ENCODE results near the gene VENTX. TPM values are rescaled to one million over a fixed set of nuclear protein-coding genes. Genes with fewer than 3 reads are reported as not detected.

The VENTX gene
- total RNA-seq, 1 donor = not detected

DNA sequence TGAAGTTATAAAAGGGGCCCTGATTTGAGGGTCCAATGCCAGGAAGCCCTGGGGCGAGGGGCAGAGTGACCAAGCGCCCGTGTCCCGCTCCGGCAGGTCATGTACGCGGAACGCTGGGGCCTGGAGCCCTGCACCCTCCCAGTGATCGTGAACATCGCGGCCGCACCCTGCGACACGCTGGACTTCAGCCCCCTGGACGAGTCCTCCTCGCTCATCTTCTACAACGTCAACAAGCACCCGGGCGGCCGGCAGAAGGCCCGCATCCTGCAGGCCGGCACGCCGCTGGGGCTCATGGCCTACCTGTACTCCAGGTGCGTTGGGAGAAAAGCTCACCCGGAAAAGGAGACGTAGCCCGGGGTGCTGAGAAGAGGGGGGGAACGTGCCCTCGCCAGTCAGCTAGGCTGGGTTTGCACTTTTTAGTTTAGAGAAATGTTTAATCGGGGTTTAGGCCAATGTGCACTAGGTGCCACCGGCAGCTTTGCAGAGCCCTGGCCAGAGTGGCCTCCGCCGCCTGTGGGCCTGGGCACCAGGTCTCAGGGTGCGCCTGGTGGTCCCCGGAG lies 30.5 kb upstream of the VENTX start:
- DNase-seq (ENCODE audit: low read depth) = no peak
- no peak for TF ChIP-seq CTCF (IDR thresholded peaks at IDR 0.05; ENCODE audit: insufficient read depth, low read depth, low read length)
- no peak overlapping the region for H3K4me3 ChIP-seq (ENCODE audit: low read depth, low read length)

DNA sequence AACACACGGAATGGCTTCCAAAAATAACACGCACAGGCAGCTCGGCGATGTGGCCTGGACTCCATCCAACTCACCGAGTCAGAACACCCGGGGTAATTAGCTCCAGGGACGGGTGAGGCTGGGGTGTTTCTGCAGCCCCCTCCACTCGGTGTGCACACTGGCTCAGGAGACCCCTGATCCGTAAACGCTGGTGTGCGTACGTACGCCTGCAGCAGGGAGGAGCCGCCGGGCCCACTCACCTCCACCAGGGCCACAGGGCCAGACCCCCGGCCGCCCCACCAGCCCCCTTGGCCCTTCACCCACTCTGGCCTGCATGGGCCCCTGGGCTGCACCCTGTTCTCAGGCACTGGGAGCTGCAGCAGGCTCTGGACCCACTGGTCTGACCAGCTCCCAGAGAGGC lies 30.0 kb upstream of the VENTX start:
- no peak overlapping the region for H3K4me3 ChIP-seq (ENCODE audit: low read depth, low read length)
- DNase-seq (ENCODE audit: low read depth) = no peak
- TF ChIP-seq CTCF (IDR thresholded peaks at IDR 0.05; ENCODE audit: insufficient read depth, low read depth, low read length) = no peak

GRCh38 chr10:133208466-133208865 lies 29.2 kb upstream of the VENTX start:
- no peak for DNase-seq (ENCODE audit: low read depth)
- no peak overlapping the region for H3K4me3 ChIP-seq (ENCODE audit: low read depth, low read length)
- TF ChIP-seq CTCF (IDR thresholded peaks at IDR 0.05; ENCODE audit: insufficient read depth, low read depth, low read length) = no peak

GRCh38 chr10:133209117-133209516 lies 28.5 kb upstream of the VENTX start:
- no peak for DNase-seq (ENCODE audit: low read depth)
- no peak for TF ChIP-seq CTCF (IDR thresholded peaks at IDR 0.05; ENCODE audit: insufficient read depth, low read depth, low read length)
- H3K4me3 ChIP-seq (ENCODE audit: low read depth, low read length) = no peak overlapping the region

- TF ChIP-seq CTCF (IDR thresholded peaks at IDR 0.05; ENCODE audit: insufficient read depth, low read depth, low read length) = no peak
- no peak for DNase-seq (ENCODE audit: low read depth)
- H3K4me3 ChIP-seq (ENCODE audit: low read depth, low read length) = no peak overlapping the region
These were observed 28.0 kb upstream of the VENTX start for GRCh38 chr10:133209641-133210040.

GRCh38 chr10:133210398-133211140 lies 27.1 kb upstream of the VENTX start:
- no peak for TF ChIP-seq CTCF (IDR thresholded peaks at IDR 0.05; ENCODE audit: insufficient read depth, low read depth, low read length)
- no peak for DNase-seq (ENCODE audit: low read depth)
- H3K4me3 ChIP-seq (ENCODE audit: low read depth, low read length) = no peak overlapping the region

Data from fibroblast of villous mesenchyme (primary cell).